IPS-18c (cell line): ENCODE data around the gene PVALEF.

ENCODE experiments used
- H3K4me3 ChIP-seq: 2 replicates; pipeline ENCODE4 v1.7.0; 2013; ENCODE audit warnings: low read depth, mild to moderate bottlenecking, low read length, moderate library complexity; ENCODE audit not compliant: insufficient read depth
- H3K9me3 ChIP-seq: one replicate; pipeline ENCODE4 v1.6.1; 2013; ENCODE audit warnings: mild to moderate bottlenecking, low read length, moderate library complexity; ENCODE audit not compliant: control insufficient read depth, insufficient read depth

The PVALEF gene

DNA sequence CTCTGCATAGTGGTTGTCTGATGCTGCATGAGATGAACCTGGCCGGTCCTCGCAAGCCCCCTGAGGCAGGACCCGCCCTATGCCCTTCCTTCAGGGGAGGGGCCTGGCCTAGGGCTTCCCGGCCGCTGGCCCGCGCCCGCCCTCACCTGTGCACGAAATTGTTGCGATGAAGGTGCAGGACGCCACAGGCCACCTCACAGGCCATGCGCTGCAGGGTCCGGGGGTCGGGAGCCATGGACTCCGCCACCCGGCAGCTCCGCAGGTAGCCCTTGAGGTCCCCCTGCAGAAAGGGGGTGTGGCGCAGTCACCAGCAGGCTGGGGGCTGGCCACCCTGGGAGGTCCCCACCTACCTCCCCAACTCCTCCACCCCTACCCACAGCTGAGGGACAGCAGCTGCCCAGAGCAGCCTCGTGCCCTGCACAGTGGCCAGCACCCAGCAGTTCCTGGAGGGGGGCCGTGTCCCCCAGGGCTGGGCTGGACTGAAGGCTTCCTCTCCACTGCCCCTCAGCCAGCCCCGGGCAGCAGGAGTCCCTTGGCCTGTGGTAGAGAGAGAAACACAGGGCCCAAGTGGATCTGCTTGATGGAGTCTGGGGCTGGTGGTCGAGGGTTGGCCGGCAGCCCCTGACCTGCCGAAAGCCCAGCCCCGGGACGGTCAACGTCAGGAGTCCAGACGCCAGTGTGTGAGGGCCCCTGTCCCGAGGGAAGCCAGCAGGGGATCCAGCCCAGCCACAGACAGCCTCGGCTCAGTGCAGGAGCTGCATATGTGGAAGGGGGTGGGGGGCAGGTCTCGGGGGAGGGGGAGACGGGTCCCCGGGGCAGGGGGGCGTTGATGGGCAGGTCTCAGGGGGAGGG lies 38.8 kb upstream of the PVALEF start:
- Histone ChIP-seq H3K4me3 (no peak overlapping the region), H3K9me3 (no peaks in the 10 kb centered on the region)

DNA sequence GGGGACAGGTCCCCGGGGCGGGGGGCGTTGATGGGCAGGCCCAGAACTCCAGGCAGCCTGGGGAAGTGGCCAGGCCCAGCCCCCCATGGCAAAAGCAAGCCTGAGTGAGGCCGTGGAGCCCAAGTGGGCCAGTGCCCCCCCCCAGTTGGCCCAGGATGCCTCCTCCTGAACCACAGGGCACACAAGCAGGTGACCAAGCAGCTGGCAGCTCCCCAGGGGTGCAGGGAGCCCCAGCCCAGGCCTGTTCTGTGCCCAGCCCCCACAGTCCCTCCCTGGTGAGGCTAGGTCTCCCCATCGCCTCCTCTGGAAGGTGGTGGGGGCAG lies 38.2 kb upstream of the PVALEF start:
- Histone ChIP-seq H3K9me3 (no peaks in the 10 kb centered on the region), H3K4me3 (no peak overlapping the region)

DNA sequence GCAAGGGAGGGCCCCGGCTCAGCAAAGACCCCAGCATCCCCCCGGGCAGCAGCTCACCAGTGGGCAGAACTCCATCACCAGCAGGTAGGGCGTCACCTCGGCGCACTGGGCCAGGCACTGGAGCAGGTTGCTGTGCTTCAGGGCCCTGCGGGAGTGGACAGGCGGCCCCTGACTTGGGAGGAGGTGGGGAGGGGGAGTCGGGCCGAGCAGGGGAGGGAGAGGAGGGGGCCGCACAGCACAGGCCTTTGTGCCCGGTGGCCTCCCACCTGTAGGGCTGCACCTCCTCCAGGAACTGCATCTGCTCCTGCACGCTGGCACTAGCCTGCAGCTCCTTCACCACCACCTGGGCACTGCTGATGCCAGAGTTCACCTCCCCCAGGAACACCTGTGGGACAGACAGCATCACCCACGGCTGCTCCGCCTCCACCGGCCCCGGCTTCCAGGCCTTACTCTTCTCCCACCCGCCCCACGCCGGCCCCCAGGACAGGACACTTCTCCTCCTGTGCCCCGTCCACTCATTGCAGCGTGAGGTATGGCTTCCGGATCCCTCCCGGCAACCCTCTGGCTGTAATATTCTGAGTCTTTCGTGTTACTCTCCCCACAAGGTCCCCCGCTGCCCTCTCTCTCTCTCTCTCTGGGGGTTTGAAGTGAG lies 37.7 kb upstream of the PVALEF start:
- Histone ChIP-seq H3K9me3 (no peaks in the 10 kb centered on the region), H3K4me3 (no peak overlapping the region)

DNA sequence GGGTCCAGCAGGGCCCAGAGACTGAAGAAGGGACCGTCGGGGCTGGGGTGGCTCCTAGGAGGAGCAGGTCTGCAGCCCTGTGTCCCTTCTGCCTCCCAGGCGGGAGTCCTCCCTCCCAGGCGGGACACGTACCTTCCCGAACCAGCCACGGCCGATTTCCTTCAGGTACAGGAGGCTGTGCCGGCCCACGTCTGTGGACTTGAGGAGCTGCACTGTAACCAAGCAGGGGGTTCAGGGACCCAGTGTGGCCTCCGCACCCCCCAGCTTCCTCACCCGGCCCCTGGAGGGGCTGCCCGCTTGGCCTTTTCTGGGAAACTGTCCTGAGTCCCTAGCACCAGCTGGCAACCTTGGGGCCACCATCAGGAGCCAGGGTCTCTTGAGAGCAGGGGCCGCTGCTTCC lies 37.0 kb upstream of the PVALEF start:
- H3K4me3 ChIP-seq, result no peak overlapping the region

DNA sequence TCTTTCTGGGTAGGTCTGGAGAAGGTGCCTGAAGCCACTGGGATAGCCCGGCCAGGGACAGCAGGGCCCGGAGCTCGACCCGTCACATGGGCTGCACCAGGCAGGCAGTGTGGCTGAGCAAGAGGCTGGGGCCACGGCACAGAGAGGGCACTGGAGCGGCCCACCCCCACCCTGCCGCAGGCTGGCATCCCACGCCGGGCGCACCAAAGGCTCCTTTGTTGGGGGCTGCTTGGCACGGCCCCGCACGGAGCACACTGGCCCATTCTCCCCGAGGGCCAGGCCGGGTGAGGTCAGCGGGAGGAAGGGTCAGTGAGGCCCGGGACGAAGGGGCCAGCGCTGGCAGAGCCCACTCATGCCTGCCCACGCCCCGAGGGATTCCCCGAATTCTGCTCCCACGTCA lies 36.5 kb upstream of the PVALEF start:
- Histone ChIP-seq H3K9me3 (no peaks in the 10 kb centered on the region), H3K4me3 (no peak overlapping the region)

More for the DNA sequence above, 37.0 kb upstream of the PVALEF start:
- H3K9me3 ChIP-seq, result no peaks in the 10 kb centered on the region

DNA sequence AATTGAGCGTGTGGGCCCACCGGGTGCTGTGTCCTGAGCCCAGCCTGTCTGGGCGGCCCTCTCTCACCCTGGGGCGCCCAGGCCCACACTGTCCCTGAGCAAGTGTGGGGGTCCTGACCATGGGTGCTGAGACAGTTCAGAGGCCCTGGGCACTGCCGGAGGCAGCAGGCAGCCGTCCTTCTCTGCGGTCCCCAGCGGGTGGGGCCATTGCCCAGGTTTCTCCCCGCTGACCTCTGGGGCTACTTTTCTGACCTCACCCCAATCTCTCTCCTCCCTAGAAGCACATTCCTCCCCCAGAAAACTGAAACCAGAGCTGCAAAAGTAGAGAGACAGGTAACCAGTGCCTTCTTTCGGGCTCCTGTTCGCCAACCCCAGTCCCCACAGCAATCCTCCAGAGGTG lies 36.0 kb upstream of the PVALEF start:
- H3K9me3 ChIP-seq, result no peaks in the 10 kb centered on the region

DNA sequence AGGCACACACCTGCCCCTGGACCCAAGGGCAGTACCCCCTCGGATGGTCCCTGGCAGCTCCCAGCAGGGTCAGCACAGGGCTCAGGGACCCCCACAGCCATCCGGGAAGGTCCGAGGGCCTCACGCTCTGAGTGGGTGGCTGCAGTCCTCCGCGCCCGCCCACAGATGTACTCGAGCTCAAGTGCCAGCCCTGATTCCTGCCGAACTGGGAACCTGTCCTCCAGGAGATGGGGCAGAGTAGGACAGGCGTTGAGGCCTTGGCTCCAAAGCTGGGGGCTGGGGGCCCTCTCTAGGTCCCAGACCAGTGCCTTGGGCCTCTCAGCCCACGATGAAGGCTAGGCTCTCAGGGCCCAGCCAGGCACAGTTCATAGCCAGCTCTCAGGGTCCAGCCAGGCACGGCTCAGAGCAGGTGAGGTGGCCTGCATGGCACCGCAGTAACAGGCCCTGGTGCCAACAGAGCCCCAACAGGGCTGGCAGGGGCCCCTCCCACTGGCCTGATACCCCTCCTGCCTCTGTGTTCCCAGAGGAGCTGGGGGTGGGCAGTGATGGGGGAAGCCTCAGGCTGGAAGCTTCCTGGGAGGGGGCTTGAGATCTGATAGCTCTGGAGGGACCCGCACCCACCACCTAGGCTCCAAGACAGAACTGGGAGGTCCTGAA lies 35.5 kb upstream of the PVALEF start:
- Histone ChIP-seq H3K4me3 (no peak overlapping the region), H3K9me3 (no peaks in the 10 kb centered on the region)

More for the DNA sequence above, 36.0 kb upstream of the PVALEF start:
- no peak overlapping the region for H3K4me3 ChIP-seq

DNA sequence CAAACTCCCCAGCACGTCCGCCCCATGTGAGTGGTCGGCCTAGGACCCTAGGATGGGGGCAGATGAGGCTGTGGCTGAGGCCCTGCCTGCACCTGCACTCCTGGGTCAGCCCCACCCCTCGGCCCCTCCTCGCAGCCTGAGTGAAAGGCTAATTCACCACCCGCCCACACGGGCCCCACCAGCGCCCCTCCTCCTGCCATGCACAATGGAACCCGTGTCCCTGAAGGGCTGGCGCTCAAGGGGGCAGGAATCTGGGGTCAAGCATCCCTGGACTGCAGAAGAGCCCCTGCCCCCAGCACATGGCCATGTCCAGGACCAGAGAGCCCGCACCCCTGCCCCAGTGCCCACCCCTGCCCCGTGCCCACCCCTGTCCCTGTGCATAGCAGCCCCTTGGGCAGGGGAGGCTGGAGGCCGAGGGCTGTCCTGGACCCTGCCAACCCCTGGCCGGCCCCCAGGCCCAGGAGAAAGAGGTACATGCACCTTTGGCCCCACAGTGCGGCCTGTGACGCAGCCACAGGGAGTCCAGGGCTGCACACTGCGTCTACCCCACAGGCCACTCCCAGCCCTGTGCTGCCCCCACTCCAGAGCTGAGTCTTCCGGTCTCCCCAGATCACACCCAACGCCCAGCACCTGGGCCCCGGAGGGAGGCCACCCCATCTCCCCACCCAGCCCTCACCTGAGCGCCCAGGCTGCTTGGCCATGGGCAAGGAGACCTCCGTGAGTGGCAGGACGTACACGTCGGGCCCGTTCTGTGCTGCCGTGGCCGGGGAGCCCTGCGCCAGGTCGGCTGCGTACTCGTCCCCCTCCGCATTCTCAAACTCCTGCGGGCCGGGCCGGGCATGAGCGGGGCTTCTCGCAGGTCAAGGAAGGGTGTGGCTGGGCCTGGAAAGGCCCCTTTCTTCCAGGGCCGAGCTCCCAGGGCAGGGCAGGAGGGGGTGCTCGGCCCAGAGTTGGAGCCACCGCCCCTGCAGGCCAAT lies 34.6 kb upstream of the PVALEF start:
- Histone ChIP-seq H3K4me3 (no peak overlapping the region), H3K9me3 (no peaks in the 10 kb centered on the region)

DNA sequence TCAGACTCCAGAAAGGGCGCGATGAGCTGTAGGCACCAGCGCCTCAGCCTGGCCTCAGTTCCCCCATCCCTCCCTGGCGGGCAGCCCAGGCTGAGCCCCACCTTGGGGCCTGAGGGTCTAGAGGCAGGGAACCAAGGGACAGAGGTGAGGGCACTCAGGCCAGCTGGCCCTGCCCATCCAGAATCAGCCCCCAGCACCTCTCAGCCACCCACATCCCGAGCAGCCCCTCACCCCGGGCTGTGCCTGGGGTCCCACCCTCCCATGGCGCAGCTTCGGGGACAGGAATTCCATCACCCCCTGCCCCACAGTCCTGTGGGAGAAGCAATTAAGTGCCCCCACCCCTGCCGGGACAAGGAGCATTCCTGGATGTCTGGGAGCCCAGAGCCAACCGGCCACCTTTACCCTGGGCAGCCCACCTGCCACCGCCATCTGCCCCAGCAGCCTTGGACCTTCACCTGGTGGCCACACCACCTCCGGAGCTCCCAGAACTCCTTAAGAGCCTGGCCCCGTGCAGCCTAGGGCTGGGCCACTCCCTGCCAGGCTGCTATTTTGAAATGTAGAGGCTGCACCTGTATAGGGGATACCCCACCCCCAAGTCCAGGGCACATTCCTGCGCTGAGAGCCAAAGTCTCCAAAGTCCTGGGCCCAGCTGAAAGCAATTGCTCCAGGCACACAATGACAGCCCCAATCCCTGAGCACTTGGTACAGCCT lies 33.7 kb upstream of the PVALEF start:
- Histone ChIP-seq H3K9me3 (no peaks in the 10 kb centered on the region), H3K4me3 (no peak overlapping the region)

DNA sequence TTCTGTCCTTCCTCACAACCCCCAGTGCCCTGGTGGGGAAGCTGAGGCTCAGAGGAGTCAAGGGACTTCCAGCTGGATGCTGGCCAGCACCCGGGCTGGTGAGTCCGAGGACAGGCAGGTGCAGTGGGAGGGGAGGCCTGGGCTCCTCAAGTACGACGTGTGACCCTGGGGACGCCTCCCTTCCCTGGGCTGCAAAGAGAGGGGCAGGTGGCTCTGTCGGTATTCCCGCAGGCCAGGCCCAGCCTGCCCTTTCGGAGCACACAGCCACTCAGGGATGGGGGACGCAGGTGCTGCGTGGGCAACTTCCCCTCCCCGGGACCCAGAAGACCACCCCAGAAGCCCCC lies 33.1 kb upstream of the PVALEF start:
- H3K9me3 ChIP-seq, result no peaks in the 10 kb centered on the region
- H3K4me3 ChIP-seq, result no peak overlapping the region

DNA sequence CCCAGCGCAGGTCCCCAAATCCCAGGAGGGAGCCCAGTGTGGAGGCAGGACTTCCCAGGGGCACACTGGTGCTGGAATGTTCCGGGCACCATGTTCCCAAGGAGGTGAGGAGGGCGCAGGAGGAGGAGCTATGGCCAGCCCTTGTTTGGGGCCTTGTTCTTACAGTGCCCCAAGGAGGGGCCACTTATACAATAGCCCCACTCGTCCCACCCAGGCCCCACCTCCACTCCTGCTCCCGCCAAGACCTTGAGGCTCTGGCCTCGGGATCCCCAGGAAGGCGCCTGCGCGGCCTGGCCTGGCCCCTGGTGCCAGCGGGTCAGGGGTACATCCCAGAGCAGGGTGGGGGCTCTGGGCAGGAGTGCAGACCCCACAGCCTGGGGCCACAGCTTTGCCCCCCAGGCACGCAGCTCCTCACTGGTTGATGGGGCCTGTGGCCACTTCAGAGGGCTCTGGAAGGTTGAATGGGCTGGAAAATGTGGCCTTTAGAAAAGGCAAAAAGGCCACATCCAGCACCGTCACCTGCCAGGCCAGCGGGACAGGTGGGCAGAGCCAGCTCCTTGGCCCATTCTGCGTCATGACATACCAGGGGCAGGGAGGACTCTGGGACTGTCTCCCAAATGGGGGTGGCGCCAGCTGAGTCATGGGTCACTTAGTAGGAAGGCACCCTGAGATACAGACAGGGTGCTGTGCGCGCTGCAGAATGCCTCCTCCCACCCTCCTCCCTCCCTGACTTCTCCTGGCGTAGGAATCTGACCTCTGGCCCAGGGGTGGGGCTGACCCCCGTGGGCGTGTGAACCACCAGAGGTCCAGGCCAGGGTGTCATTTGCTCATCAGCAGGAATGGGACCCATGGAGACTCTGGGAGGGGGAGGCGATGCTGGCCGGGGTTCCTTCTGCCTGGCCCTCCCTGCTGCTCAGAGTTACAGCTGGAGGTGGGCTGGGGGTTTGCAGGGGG lies 32.3 kb upstream of the PVALEF start:
- H3K4me3 ChIP-seq, result no peak overlapping the region
- H3K9me3 ChIP-seq, result no peaks in the 10 kb centered on the region

DNA sequence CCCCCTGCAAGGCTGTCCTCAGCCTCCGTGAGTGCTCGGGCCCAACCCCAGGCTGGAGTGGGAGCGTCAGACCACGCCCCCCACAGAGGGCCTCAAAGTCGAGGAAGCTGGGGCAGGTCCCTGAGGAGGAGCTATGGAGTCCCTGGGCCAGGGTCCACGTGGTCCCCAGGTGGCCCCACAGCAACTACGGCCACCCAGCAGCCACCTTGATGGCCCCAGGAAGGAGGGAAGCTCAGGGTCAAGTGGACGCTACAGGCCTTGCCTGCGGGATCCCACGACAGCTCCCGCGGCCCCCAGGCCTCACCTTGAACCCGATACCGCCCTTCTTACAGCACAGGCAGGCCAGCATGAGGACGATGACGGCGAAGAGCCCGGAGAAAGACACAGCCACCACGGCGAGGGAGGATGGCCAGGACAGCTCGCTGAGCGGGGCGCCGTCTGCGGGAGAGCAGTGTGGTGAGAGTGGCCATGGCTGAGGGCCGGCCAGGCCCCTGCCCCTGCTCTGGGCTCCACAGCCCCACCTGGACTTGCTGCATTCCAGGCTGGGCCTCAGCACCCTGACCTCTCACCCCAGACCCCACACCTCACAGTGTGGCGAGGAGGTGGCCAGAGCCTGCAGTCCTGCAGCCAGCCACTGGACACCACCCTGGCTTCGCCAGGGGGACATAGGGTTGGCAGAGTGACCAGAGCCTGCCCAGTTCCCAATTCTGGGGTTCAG lies 31.1 kb upstream of the PVALEF start:
- H3K4me3 ChIP-seq, result no peak overlapping the region
- H3K9me3 ChIP-seq, result no peaks in the 10 kb centered on the region

DNA sequence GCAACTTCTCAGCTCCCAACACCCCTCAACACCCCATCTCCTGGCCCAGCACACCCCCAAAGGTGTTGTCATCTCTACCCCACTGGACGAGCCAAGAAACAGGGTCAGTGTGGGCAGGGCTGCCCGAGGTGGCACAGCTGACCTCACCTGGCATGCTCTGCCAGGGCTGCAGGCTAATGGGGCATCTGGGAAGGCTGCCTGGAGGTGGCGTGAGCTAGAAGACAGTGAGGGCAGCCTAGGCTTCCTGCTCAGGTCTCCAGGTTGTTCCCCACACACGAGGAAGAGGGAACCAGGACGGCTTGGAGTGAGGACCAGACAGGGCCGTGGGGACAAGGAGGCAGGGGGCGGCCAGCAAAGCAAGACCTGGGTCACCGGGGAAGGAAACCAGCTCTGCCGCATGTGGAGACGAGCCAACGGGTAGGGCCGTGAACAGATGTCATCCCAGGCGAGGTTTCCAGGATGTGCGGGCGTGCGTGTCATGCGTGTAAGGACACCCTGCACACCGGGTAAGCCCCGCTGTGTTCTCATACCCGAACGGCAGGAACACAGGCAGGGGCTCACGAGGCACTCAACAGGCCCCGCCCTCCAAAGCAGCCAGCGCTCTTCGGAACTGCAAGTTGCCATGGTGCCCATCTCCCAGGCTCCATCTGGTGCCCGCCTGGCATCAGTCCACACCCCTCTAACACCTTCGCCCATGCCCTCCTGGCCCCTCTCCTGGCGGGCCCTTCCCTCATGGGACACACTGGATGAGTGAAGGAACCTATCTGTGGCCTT lies 29.6 kb upstream of the PVALEF start:
- no peak overlapping the region for H3K4me3 ChIP-seq
- no peaks in the 10 kb centered on the region for H3K9me3 ChIP-seq

DNA sequence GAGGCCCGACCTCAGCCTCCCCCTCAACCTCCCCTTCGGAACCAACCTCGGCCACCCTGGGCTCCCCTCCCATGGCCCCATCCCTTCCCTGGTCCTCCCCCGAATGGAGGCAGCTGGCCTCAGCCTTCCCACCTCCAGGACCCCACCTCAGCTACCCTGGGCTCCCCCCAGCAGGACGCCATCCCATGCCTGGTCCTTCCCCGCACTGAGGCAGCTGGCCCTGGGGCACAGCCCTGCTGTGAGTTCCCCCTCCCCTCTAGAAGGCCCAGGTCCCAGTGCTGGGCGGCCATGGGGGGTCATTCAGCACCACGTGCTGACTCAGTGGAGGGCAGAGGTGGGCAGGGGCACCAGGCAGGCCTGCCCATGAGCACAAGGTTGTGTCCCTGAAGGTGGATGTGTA lies 28.9 kb upstream of the PVALEF start:
- H3K9me3 ChIP-seq, result no peaks in the 10 kb centered on the region
- no peak overlapping the region for H3K4me3 ChIP-seq

DNA sequence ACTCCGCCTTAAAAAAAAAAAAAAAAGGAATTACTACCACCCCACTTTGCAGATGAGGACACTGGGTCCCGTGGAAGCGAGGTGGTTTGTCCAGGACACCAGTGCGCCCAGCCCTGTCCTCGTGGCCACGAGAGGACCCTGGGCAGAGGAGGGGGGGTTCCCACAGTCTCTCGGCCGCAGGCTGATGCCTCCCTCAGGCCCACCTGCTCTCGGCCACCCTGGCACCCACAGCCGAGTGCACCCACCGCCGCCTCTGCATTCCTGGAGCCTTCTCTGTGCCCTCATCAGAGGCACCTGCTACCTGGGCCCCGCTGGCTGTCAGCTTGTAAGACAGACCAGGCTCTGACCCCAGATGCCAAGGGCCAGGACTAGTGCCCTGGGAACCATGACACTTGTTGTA lies 28.1 kb upstream of the PVALEF start:
- Histone ChIP-seq H3K9me3 (no peaks in the 10 kb centered on the region), H3K4me3 (no peak overlapping the region)
